ENCODE data around the gene IL3.

- TF ChIP-seq CTCF (IDR thresholded peaks at IDR 0.05): no peak
- TF ChIP-seq POLR2AphosphoS5 (IDR thresholded peaks at IDR 0.05): no peak
- TF ChIP-seq POLR2A (IDR thresholded peaks at IDR 0.05; ENCODE audit: low read depth): no peak
Observed at GRCh38 chr5:132019857-132020555, 40.4 kb upstream of the IL3 start.
